Measurements from ENCODE around the gene CHAC1.

DNA sequence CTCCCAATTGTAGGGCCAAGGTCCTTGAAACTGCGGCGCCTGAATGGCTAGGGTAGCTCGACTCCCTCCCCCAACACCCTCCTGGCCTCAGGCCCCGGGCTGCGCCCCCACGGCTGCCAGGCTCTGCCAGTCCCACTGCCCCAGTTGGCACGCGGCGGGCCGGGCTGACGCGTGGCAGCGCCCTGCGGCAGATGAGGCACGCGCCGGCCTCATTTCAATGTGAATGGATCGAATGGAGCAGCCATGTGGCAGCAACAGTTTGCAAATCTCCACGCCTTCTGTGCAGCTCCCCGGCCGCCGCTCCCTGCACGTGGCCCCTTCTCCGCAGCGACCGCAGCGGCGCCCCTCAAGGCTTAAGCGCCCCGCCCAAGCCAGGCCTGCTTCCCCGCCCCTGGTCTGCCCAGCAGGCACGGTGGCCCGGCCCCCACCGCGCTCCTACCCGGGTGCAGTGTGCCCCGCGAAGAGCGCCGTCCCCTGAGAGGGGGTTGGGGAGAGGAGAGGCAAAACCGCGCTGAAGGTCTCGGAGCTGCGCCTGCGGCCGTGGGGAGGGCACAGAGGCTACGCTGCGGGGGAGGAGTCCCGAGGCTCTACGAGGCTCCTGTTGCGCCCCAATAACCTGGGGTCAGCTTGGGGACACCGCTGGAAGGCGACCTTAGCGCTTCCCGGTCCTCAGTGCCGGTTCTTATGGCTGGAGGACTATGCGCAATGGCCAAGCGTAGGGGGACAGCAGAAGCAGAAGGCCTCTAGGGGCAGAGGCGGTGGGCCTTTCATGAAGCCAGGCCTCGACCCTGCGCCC lies 27.2 kb upstream of the CHAC1 start:
- TF ChIP-seq, protein P1, sequence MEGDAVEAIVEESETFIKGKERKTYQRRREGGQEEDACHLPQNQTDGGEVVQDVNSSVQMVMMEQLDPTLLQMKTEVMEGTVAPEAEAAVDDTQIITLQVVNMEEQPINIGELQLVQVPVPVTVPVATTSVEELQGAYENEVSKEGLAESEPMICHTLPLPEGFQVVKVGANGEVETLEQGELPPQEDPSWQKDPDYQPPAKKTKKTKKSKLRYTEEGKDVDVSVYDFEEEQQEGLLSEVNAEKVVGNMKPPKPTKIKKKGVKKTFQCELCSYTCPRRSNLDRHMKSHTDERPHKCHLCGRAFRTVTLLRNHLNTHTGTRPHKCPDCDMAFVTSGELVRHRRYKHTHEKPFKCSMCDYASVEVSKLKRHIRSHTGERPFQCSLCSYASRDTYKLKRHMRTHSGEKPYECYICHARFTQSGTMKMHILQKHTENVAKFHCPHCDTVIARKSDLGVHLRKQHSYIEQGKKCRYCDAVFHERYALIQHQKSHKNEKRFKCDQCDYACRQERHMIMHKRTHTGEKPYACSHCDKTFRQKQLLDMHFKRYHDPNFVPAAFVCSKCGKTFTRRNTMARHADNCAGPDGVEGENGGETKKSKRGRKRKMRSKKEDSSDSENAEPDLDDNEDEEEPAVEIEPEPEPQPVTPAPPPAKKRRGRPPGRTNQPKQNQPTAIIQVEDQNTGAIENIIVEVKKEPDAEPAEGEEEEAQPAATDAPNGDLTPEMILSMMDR (conservative IDR thresholded peaks at IDR 0.05): no peak
- no peak for TF ChIP-seq EZH2 (IDR thresholded peaks at IDR 0.05; ENCODE audit: low read depth)

Data from PC-9 (cell line).